ENCODE results near the gene PPP1R9A.

PPP1R9A gene

DNA sequence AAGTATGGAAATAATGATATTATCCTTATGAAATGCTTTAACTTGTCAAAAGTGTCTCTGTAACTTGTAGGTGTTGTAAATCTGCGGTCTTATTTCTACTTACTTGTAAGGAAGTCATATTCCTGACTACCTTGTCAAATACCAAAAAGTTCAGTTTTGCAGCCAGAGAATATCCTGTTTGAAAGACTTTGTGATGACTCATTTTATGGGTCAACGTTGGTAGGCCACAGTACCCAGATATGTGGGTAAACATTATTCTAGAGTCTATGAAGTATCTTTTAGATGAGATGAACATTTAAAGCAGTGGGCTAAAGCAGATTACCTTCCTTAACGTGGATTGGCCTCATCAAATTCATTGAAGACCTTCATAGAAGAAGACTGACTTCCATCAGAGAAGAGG, 195.3 kb downstream of the PPP1R9A start:
- no peaks in the 10 kb centered on the region for H3K9me3 ChIP-seq
- no peak overlapping the region for H3K9ac ChIP-seq
- no peaks in the 10 kb centered on the region for H3K27me3 ChIP-seq
- H4K20me1 ChIP-seq, result no peaks in the 10 kb centered on the region
- H3K4me1 ChIP-seq, result no peaks in the 10 kb centered on the region
- H3K27ac ChIP-seq, result no peak overlapping the region
- TF ChIP-seq Cebpa-rat (IDR thresholded peaks at IDR 0.05), result no peak
- H3K4me2 ChIP-seq, result no peak overlapping the region
- no peaks in the 10 kb centered on the region for H3K36me3 ChIP-seq
- no peak overlapping the region for H3K4me3 ChIP-seq

DNA sequence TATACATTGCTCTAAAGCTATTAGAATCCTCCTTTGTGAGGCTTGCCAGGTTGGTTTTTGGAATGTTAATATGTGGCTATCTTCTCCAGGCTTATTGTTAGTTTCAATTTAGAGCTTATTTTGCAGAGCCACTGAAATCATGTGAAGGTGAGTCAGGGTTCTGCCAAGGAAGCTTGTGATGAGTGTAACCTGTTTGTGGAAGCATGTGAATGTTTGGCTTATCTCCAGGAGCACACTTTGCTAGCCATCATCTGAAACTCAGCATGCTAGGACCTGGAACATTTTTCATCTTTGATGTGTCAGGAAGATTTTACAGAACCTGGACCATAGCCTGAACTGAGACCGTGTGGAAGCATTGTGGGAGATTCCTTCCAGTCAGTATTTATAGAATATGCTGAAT, 197.3 kb downstream of the PPP1R9A start:
- H3K4me2 ChIP-seq, result no peak overlapping the region
- no peaks in the 10 kb centered on the region for H3K36me3 ChIP-seq
- no peaks in the 10 kb centered on the region for H3K4me1 ChIP-seq
- H4K20me1 ChIP-seq, result no peaks in the 10 kb centered on the region
- H3K27ac ChIP-seq, result no peak overlapping the region
- no peak overlapping the region for H3K4me3 ChIP-seq
- no peak for TF ChIP-seq Cebpa-rat (IDR thresholded peaks at IDR 0.05)
- no peak overlapping the region for H3K9ac ChIP-seq
- H3K27me3 ChIP-seq, result no peaks in the 10 kb centered on the region
- H3K9me3 ChIP-seq, result no peaks in the 10 kb centered on the region

DNA sequence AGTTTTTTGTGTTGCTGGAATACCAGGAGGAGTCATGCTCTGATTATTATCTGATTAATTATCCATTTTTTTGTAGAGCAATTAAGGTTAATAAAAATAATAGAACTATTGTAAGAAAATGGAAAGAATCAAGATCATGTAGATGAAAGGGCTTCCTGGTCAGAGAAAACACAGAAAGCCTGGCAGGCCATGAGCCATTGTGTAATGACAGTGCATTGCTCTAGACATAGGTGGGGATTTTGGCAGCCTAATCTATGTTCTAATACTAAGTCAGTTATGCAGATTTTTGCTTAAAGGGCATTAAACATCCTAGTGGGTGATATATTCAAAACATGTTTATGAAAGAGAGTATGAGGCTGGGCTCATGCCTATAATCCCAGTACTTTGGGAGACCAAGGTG, 198.2 kb downstream of the PPP1R9A start:
- Histone ChIP-seq H3K27ac (no peak overlapping the region), H3K27me3 (no peaks in the 10 kb centered on the region), H4K20me1 (no peaks in the 10 kb centered on the region), H3K4me1 (no peaks in the 10 kb centered on the region), H3K4me2 (no peak overlapping the region), H3K9me3 (no peaks in the 10 kb centered on the region), H3K4me3 (no peak overlapping the region), H3K9ac (no peak overlapping the region), H3K36me3 (no peaks in the 10 kb centered on the region)
- no peak for TF ChIP-seq Cebpa-rat (IDR thresholded peaks at IDR 0.05)

DNA sequence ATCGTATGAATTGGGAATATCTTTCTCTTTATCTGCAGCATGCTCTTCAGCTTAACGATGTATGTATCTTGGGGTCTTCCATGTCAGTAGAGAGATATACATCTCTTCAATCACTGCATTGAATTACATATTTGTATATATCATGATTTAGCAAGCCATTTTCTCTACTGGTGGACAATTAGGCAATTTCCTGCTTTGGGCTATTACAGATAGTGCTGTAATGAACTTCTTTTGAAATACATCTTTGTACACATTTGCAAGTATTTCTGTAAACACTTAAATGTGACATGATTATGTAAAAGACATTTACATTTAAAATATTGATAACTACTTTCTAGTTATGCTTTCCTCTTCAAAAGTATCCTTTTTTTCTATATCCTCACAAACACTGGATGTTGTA, 199.0 kb downstream of the PPP1R9A start:
- H3K27me3 ChIP-seq, result no peaks in the 10 kb centered on the region
- no peak for TF ChIP-seq Cebpa-rat (IDR thresholded peaks at IDR 0.05)
- H3K27ac ChIP-seq, result no peak overlapping the region
- no peak overlapping the region for H3K4me3 ChIP-seq
- no peak overlapping the region for H3K9ac ChIP-seq
- no peaks in the 10 kb centered on the region for H3K9me3 ChIP-seq
- no peaks in the 10 kb centered on the region for H4K20me1 ChIP-seq
- no peak overlapping the region for H3K4me2 ChIP-seq
- H3K36me3 ChIP-seq, result no peaks in the 10 kb centered on the region
- no peaks in the 10 kb centered on the region for H3K4me1 ChIP-seq

DNA sequence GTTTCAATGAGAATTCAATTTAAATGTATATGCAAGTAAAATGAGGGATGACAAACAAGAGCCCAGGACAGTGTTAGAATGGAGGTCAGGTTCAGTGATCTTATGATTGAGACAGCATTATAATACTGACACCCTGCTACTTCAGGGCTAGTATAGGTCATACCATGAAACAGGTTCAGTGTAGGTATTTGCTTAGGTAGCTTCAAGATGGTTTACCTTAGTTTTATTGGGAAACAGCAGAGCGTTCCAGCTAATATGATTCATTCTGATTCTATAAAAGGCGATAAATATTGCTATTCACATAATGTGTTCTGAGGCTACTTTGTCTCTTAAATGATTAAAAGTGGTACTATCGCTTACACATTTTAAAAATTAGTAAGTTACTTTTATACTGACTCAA, 203.3 kb downstream of the PPP1R9A start:
- no peak overlapping the region for H3K9ac ChIP-seq
- H3K36me3 ChIP-seq, result no peaks in the 10 kb centered on the region
- H3K4me1 ChIP-seq, result no peaks in the 10 kb centered on the region
- H3K27me3 ChIP-seq, result no peaks in the 10 kb centered on the region
- no peak overlapping the region for H3K27ac ChIP-seq
- H4K20me1 ChIP-seq, result no peaks in the 10 kb centered on the region
- TF ChIP-seq Cebpa-rat (IDR thresholded peaks at IDR 0.05), result no peak
- H3K4me2 ChIP-seq, result no peak overlapping the region
- H3K4me3 ChIP-seq, result no peak overlapping the region
- H3K9me3 ChIP-seq, result no peaks in the 10 kb centered on the region

DNA sequence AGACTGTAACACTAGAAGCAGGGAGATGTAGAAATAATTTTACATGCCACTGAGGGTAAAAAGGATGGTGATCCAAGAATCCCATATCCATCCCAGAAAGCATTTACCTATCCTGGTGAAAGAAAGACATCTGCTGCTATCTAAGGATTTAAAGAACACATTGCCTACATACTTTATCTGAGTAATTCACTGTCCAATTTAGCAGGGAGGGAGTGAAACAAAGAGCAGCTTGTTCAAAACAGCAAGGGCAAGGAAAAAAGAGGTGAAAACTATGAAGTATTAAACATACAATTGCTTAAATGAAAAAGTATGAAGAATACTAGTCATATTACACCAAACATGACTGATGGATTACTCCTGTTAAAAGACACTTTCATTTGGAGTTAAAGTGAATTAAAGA, 206.2 kb downstream of the PPP1R9A start:
- no peaks in the 10 kb centered on the region for H3K9me3 ChIP-seq
- H3K4me3 ChIP-seq, result no peak overlapping the region
- no peak overlapping the region for H3K9ac ChIP-seq
- no peaks in the 10 kb centered on the region for H3K27me3 ChIP-seq
- no peaks in the 10 kb centered on the region for H4K20me1 ChIP-seq
- H3K27ac ChIP-seq, result no peak overlapping the region
- H3K4me1 ChIP-seq, result no peaks in the 10 kb centered on the region
- H3K4me2 ChIP-seq, result no peak overlapping the region
- no peaks in the 10 kb centered on the region for H3K36me3 ChIP-seq
- no peak for TF ChIP-seq Cebpa-rat (IDR thresholded peaks at IDR 0.05)

DNA sequence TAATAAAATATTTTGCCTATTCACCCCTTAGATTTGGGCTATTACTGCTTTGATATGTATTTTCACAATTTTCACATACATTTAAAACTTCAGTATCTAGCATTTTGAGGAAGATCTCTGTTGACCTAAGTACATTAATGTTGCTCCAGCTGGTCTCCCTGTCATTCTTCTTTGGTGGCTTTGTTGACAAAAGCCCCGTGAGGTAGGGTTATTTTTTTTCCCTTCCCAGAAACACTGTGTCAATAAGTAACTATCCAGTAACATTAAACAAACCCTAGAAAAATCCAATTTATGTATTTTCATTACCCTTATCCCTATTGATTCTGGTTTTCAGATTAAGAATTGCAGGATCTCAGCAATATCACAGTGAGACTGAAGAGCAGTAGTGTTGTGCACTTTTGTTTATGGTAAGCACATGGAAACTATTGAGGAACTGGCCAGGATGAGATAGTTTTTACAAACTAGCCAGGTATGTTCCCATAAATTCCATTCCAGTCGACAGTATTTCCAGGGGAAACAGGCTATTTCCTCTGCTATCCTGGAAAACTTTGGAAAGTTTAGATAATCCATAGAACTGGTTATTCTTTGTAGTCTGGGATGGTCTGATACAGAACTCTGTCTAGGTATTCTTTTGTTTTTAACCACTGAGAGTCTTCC, 218.8 kb downstream of the PPP1R9A start:
- no peak overlapping the region for H3K4me3 ChIP-seq
- no peaks in the 10 kb centered on the region for H3K36me3 ChIP-seq
- H3K9ac ChIP-seq, result no peak overlapping the region
- no peak overlapping the region for H3K4me2 ChIP-seq
- no peak overlapping the region for H3K27ac ChIP-seq
- H3K27me3 ChIP-seq, result no peaks in the 10 kb centered on the region
- TF ChIP-seq Cebpa-rat (IDR thresholded peaks at IDR 0.05), result no peak
- no peaks in the 10 kb centered on the region for H4K20me1 ChIP-seq
- H3K4me1 ChIP-seq, result no peaks in the 10 kb centered on the region
- H3K9me3 ChIP-seq, result no peaks in the 10 kb centered on the region

DNA sequence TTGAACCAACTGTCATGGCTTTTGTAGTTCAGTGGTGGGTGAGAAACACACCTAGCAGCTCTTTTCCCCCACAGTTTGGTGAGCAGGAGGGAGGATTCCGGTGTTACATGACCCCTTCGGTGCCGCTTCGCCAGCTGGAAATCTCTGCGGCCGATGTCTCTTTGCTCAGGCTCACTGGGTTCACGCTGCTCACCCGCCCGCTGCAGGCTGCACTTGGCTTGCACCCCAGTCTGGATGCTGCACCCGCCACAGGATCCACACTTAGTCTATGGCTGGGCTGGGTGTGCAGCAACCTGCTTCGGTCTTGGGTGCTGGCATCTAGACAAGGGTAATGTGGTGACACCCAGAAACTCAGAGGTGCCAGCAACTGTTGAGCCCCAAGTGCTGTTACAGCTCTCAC, 225.1 kb downstream of the PPP1R9A start:
- no peaks in the 10 kb centered on the region for H3K36me3 ChIP-seq
- no peak for TF ChIP-seq Cebpa-rat (IDR thresholded peaks at IDR 0.05)
- H3K9me3 ChIP-seq, result no peaks in the 10 kb centered on the region
- H3K4me3 ChIP-seq, result no peak overlapping the region
- no peak overlapping the region for H3K27ac ChIP-seq
- H4K20me1 ChIP-seq, result no peaks in the 10 kb centered on the region
- H3K4me1 ChIP-seq, result no peaks in the 10 kb centered on the region
- no peak overlapping the region for H3K4me2 ChIP-seq
- no peak overlapping the region for H3K9ac ChIP-seq
- H3K27me3 ChIP-seq, result no peaks in the 10 kb centered on the region

DNA sequence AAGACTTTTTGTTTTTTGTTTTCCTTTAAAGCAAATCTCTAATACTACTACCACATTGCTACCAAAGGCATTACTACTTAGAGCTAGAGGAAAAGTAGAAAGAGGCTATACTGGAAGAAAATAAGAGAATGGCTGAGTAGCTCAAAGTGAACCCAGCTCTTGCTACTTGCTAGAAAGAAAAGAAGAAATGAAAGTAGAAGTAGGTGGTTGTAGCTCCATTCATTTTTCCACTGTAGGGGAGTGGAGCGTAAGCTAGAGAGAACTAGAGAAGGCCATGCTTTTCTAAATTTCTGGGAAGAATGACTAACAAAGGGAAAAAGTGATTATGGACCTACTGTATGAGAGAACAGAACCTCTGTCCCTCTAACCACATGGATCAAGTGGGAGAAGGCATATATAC, 232.5 kb downstream of the PPP1R9A start:
- Histone ChIP-seq H3K4me3 (no peak overlapping the region), H3K27ac (no peak overlapping the region), H3K4me2 (no peak overlapping the region), H3K9me3 (no peaks in the 10 kb centered on the region), H3K36me3 (no peaks in the 10 kb centered on the region), H3K9ac (no peak overlapping the region), H3K27me3 (no peaks in the 10 kb centered on the region), H4K20me1 (no peaks in the 10 kb centered on the region), H3K4me1 (no peaks in the 10 kb centered on the region)
- no peak for TF ChIP-seq Cebpa-rat (IDR thresholded peaks at IDR 0.05)

DNA sequence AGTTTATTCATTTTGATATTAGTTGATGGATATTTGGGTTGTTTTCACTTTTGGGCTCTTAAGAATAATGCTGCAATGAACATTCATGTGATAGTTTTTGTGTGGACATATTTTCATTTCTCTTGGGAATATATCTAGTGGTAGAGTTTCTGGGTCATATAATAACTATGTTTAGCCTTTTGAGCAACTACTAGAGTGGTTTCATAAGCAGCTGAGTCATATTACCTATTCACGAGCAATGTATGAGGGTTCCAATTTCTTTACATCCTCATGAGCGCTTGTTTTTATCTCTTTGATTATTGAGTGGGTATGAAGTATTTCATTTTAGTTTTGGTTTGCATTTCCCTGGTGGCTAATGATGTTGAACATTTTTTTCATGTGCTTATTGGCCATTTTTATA, 234.4 kb downstream of the PPP1R9A start:
- Histone ChIP-seq H3K4me3 (no peak overlapping the region), H3K9me3 (no peaks in the 10 kb centered on the region), H3K27ac (no peak overlapping the region), H3K36me3 (no peaks in the 10 kb centered on the region), H3K9ac (no peak overlapping the region), H3K4me2 (no peak overlapping the region), H4K20me1 (no peaks in the 10 kb centered on the region), H3K4me1 (no peaks in the 10 kb centered on the region), H3K27me3 (no peaks in the 10 kb centered on the region)
- TF ChIP-seq Cebpa-rat (IDR thresholded peaks at IDR 0.05), result no peak

DNA sequence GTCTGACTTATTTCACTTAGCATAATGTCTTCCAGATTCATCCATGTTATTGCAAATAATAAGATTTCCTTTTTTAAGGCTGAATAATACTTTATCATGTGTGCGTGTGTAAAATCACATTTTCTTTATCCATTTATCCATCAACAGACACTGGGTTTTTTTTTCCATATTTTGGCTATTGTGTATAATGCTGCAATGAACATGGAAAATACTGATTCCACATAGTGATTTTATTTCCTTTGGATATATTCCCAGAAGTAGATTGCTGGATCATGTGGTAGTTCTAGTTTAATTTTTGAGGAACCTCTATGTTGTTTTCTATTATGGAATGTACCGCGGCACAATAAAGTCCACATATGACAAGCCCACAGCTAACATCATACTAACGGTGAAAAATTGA, 236.9 kb downstream of the PPP1R9A start:
- no peaks in the 10 kb centered on the region for H3K4me1 ChIP-seq
- H3K36me3 ChIP-seq, result no peaks in the 10 kb centered on the region
- no peaks in the 10 kb centered on the region for H4K20me1 ChIP-seq
- H3K4me2 ChIP-seq, result no peak overlapping the region
- H3K9me3 ChIP-seq, result no peaks in the 10 kb centered on the region
- no peak overlapping the region for H3K4me3 ChIP-seq
- H3K27me3 ChIP-seq, result no peaks in the 10 kb centered on the region
- TF ChIP-seq Cebpa-rat (IDR thresholded peaks at IDR 0.05), result no peak
- H3K9ac ChIP-seq, result no peak overlapping the region
- H3K27ac ChIP-seq, result no peak overlapping the region

All from BLaER1 (cell line).